Loucy (cell line): ENCODE results near the gene LRRC41.
"Not testable (repeated sequence)": the region's sequence is repeated elsewhere in the genome, so short reads cannot be mapped to it uniquely, and the experiment has no call there.

Experiments
- H2AFZ ChIP-seq: fragments of 200-600 bp; sonication (generic); 2 replicates; pipeline ENCODE4 v1.6.0; 2016; ENCODE audit warnings: antibody characterized with exemption, mild to moderate bottlenecking, low read length, moderate library complexity
- H3F3A ChIP-seq: fragments of 200-600 bp; 2 replicates; pipeline ENCODE4 v1.6.0; 2016; ENCODE audit warnings: antibody characterized with exemption, low read depth, mild to moderate bottlenecking
- H3K27me3 ChIP-seq: fragments of 200-600 bp; sonication (generic); 2 replicates; pipeline ENCODE4 v1.6.1; 2014; ENCODE audit warnings: low read length, mild to moderate bottlenecking; ENCODE audit not compliant: insufficient read depth, poor library complexity, severe bottlenecking
- H3K36me3 ChIP-seq: fragments of 200-600 bp; sonication (generic); 2 replicates; pipeline ENCODE4 v1.6.1; 2016; ENCODE audit warnings: low read length; ENCODE audit not compliant: insufficient read depth
- H3K4me1 ChIP-seq: fragments of 200-600 bp; sonication (generic); 2 replicates; pipeline ENCODE4 v1.5.1; 2014; ENCODE audit warnings: low read length, mild to moderate bottlenecking; ENCODE audit not compliant: insufficient read depth, poor library complexity, severe bottlenecking
- H3K4me2 ChIP-seq: fragments of 200-600 bp; sonication (generic); 2 replicates; pipeline ENCODE4 v1.6.0; 2014; ENCODE audit warnings: antibody characterized with exemption, low read length, low read depth, mild to moderate bottlenecking; ENCODE audit not compliant: poor library complexity, severe bottlenecking
- H3K4me3 ChIP-seq: fragments of 200-600 bp; sonication (generic); 2 replicates; pipeline ENCODE4 v1.5.1; 2014; ENCODE audit warnings: low read length, mild to moderate bottlenecking, mixed read lengths; ENCODE audit not compliant: poor library complexity, severe bottlenecking
- H3K79me2 ChIP-seq: fragments of 200-600 bp; sonication (generic); 2 replicates; pipeline ENCODE4 v1.6.1; 2014; ENCODE audit warnings: low read length; ENCODE audit not compliant: insufficient read depth
- H3K9ac ChIP-seq: fragments of 200-600 bp; sonication (generic); 2 replicates; pipeline ENCODE4 v1.6.0; 2014; ENCODE audit warnings: mild to moderate bottlenecking, low read depth, low read length, moderate library complexity; ENCODE audit not compliant: poor library complexity, severe bottlenecking
- H3K9me2 ChIP-seq: fragments of 200-600 bp; sonication (generic); replicated peaks from 2 replicates; pipeline ENCODE4 v1.6.1; 2016; ENCODE audit warnings: low read depth, low read length, mixed read lengths
- H3K9me3 ChIP-seq: fragments of 200-600 bp; sonication (generic); 2 replicates; pipeline ENCODE4 v1.6.1; 2014; ENCODE audit warnings: mild to moderate bottlenecking, antibody characterized with exemption, low read length, low read depth; ENCODE audit not compliant: insufficient read depth
- H4K20me1 ChIP-seq: fragments of 200-600 bp; sonication (generic); 2 replicates; pipeline ENCODE4 v1.6.0; 2014; ENCODE audit warnings: antibody characterized with exemption, low read length, mild to moderate bottlenecking; ENCODE audit not compliant: insufficient read depth, poor library complexity, severe bottlenecking
- EZH2phosphoT487 ChIP-seq: fragments of 200-600 bp; IDR thresholded peaks from 2 replicates; pipeline ENCODE4 v1.6.1; 2018; ENCODE audit warnings: antibody characterized with exemption, mild to moderate bottlenecking, moderate library complexity, borderline replicate concordance
- TF ChIP-seq, protein P1 (sequence below): fragments of 200-600 bp; sonication (generic); conservative IDR thresholded peaks from 2 replicates; pipeline ENCODE4 v1.5.1; 2014; ENCODE audit warnings: mild to moderate bottlenecking, antibody characterized with exemption, low read length

The LRRC41 gene

DNA sequence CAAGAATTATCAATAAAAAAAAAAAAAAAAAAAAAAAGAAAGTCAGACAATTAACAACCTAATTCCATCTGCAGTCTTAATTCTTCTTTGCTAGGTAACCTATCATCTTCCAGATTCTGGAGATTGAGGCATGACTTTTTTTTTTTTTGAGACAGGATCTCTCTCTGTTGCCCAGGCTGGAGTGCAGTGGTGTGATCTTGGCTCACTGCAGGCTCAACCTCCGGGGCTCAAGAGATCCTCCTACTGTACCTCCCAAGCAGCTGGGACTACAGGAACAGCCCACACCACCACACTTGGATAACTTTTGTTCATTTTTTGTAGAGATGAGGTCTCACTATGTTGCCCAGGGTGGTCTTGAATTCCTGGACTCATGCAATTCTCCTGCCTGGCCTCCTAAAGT, 60.5 kb downstream of the LRRC41 start:
- Histone ChIP-seq H3K27me3 (no peaks in the 10 kb centered on the region), H3K4me2 (no peak overlapping the region), H3K4me3 (no peak overlapping the region), H3K4me1 (peaks cover 11% of the 10 kb centered on the region), H2AFZ (no peak overlapping the region), H3K79me2 (peaks cover 3% of the 10 kb centered on the region), H3K36me3 (no peaks in the 10 kb centered on the region), H3K9me2 (no peaks in the 10 kb centered on the region), H3K9ac (no peak overlapping the region), H3F3A (no peaks in the 10 kb centered on the region), H4K20me1 (peaks cover 2% of the 10 kb centered on the region), H3K9me3 (no peaks in the 10 kb centered on the region)
- TF ChIP-seq, protein P1, sequence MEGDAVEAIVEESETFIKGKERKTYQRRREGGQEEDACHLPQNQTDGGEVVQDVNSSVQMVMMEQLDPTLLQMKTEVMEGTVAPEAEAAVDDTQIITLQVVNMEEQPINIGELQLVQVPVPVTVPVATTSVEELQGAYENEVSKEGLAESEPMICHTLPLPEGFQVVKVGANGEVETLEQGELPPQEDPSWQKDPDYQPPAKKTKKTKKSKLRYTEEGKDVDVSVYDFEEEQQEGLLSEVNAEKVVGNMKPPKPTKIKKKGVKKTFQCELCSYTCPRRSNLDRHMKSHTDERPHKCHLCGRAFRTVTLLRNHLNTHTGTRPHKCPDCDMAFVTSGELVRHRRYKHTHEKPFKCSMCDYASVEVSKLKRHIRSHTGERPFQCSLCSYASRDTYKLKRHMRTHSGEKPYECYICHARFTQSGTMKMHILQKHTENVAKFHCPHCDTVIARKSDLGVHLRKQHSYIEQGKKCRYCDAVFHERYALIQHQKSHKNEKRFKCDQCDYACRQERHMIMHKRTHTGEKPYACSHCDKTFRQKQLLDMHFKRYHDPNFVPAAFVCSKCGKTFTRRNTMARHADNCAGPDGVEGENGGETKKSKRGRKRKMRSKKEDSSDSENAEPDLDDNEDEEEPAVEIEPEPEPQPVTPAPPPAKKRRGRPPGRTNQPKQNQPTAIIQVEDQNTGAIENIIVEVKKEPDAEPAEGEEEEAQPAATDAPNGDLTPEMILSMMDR, result no peak
- TF ChIP-seq EZH2phosphoT487, result no peak

DNA sequence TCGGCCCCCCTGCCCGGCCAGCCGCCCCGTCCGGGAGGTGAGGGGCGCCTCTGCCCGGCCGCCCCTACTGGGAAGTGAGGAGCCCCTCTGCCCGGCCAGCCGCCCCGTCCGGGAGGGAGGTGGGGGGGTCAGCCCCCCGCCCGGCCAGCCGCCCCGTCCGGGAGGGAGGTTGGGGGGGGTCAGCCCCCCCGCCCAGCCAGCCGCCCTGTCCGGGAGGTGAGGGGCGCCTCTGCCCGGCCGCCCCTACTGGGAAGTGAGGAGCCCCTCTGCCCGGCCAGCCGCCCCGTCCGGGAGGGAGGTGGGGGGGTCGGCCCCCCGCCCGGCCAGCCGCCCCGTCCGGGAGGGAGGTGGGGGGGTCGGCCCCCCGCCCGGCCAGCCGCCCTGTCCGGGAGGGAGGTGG, 61.7 kb downstream of the LRRC41 start:
- H3K4me2 ChIP-seq, H3K4me3 ChIP-seq, H3K9me2 ChIP-seq, H3F3A ChIP-seq, H4K20me1 ChIP-seq, H2AFZ ChIP-seq, H3K9ac ChIP-seq, H3K4me1 ChIP-seq, H3K27me3 ChIP-seq, H3K36me3 ChIP-seq, H3K79me2 ChIP-seq, H3K9me3 ChIP-seq: not testable (repeated sequence)

DNA sequence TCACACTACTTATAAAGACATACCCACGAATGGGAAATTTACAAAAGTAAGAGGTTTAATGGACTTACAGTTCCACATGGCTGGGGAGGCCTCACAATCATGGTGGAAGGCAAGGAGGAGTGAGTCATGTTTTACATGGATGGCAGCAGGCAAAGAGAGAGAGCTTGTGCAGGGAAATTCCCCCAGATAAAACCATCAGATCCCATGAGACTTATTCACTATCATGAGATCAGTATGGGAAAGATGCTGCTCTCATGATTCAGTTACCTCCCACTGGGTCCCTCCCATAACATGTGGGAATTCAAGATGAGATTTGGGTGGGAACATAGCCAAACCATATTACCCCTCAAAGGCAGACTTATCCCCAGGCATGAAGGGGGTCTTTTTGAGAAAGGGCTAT, 64.6 kb downstream of the LRRC41 start:
- H3K36me3 ChIP-seq, H2AFZ ChIP-seq, H3K79me2 ChIP-seq, H3K4me2 ChIP-seq, H3K27me3 ChIP-seq, H3K9me2 ChIP-seq, H3K4me3 ChIP-seq, H3K9ac ChIP-seq, H3F3A ChIP-seq, H3K4me1 ChIP-seq, H4K20me1 ChIP-seq, H3K9me3 ChIP-seq: not testable (repeated sequence)

DNA sequence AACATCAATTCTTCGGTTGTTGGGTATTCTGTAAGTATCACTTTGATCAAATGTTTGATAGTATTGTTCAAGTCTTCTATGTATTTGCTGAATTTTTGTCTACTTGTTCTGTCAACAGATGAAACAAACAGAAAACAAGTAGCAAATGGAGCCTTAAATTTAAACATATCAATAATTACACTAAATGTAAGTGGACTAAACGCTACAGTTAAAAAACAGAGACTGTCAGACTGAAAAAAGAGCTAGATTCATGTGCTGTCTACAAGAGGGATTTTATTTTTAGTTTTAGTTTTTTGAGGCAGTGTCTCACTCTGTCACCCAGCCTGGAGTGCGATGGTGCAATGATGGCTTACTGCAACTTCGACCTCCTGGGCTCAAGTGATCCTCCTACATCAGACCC, 66.5 kb downstream of the LRRC41 start:
- Histone ChIP-seq H3K79me2 (no peaks in the 10 kb centered on the region), H2AFZ (no peak overlapping the region), H3K4me2 (no peak overlapping the region), H4K20me1 (no peaks in the 10 kb centered on the region), H3K9ac (no peak overlapping the region), H3K36me3 (no peaks in the 10 kb centered on the region), H3K9me3 (peaks cover 7% of the 10 kb centered on the region; the same call in 1 of the 2 replicates), H3K4me3 (no peak overlapping the region), H3K9me2 (no peaks in the 10 kb centered on the region), H3F3A (no peaks in the 10 kb centered on the region), H3K27me3 (no peaks in the 10 kb centered on the region), H3K4me1 (no peaks in the 10 kb centered on the region)
- no peak for TF ChIP-seq EZH2phosphoT487
- TF ChIP-seq, protein P1, result no peak

DNA sequence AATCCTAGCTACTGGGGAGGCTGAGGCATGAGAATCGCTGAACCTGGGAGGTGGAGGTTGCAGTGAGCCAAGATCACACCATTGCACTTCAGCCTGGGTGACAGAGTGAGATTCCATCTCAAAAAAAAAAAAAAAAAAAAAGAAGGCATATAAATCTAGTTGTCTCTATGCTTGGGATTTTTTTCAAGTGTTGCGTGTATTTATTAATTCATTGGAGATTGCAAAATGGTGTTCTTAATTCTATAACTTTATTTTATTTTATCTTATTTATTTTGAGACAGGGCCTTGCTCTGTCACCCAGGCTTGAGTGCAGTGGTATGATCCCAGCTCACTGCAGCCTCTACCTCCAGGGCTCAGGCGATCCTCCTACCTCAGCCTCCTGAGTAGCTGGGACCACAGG, 72.2 kb downstream of the LRRC41 start:
- not testable (repeated sequence) for H3K9me2 ChIP-seq, H3K79me2 ChIP-seq, H3K9ac ChIP-seq, H3K9me3 ChIP-seq, H3K4me3 ChIP-seq, H4K20me1 ChIP-seq, H3F3A ChIP-seq, H2AFZ ChIP-seq, H3K4me1 ChIP-seq, H3K4me2 ChIP-seq, H3K36me3 ChIP-seq, H3K27me3 ChIP-seq
